HepG2 (cell line): ENCODE results near the gene TANGO6.

Source experiments
- NFIC ChIP-seq: IDR thresholded peaks from 2 replicates; pipeline ENCODE4 v1.6.1; 2012; ENCODE audit warnings: mild to moderate bottlenecking, low read length, inconsistent platforms
- PRPF4 ChIP-seq: fragments of 200-400 bp; formaldehyde crosslinking; IDR thresholded peaks from 2 replicates; pipeline ENCODE4 v1.6.1; 2016; ENCODE audit warnings: low read length, low read depth; ENCODE audit not compliant: poor library complexity, severe bottlenecking
- SOX6 ChIP-seq, 2 experiments: fragments of 450-650 bp in 1 of 2; sonication (generic) in 1 of 2; formaldehyde crosslinking in 1 of 2; IDR thresholded peaks; 2 replicates each; pipeline versions ENCODE4 v1.4.0 to v1.6.1; 2017 to 2020; ENCODE audit warnings: antibody characterized with exemption in 1 of 2, mild to moderate bottlenecking in 1 of 2, missing genetic modification reagents in 1 of 2

- TF ChIP-seq SOX6 (IDR thresholded peaks at IDR 0.05) (no peak), SOX6 (CRISPR knock-in tag; IDR thresholded peaks at IDR 0.05) (no peak), NFIC (no peak), PRPF4 (no peak)
These were observed 79.8 kb downstream of the TANGO6 start for GRCh38 chr16:68923116-68923515.
